ENCODE data around the gene TBC1D3.
"Not testable (repeated sequence)": the region's sequence is repeated elsewhere in the genome, so short reads cannot be mapped to it uniquely, and the experiment has no call there.

The TBC1D3 gene

DNA sequence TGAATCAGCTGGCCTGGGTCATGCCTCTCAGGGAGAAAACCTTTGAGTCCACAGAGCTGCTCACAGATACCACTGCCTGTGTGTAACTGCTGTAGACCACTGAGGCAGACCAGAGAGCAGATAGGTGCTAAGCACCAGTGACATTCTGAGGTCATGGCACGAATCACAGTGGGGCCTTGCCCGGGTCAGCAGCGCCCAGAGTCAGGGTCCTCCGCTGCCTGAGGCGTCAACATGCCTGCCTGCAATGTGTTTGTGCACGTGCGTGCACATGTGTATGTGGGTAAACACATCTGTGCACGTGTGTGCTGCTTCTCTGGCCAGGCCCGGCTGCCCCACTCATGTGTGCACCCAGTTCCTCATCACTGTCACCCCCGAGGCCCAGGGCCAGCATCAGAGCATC, at the start of gene TBC1D3:
Gene TBC1D3, minus strand, starts transcription at position 101 of the 400 bp plus-strand sequence. CDS start 1,526 bp downstream, outside the sequence.
- DNase-seq (ENCODE audit: low read depth, low spot score); H3K27ac ChIP-seq: not testable (repeated sequence)

DNA sequence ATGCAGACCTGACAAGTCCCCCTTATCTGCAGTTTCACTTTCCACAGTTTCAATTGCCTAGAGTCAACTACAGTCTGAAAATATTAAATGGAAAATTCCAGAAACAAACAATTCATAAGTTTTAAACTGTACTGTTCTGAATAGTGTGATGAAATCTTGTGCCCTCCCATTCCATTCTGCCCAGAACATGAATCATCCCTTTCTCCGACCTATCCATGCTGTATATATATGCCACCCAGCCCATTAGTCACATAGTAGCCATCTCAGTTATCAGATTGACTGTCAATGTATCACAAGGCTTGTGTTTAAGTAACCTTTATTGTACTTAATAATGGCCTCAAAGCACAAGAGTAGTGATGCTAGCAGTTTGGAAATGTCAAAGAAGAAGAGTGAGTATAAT, 40.4 kb upstream of the TBC1D3 start:
- not testable (repeated sequence) for H3K27ac ChIP-seq; DNase-seq (ENCODE audit: low read depth, low spot score)

GRCh38 chr17:38225844-38226495, 33.6 kb upstream of the TBC1D3 start:
- H3K27ac ChIP-seq; DNase-seq (ENCODE audit: low read depth, low spot score): not testable (repeated sequence)

DNA sequence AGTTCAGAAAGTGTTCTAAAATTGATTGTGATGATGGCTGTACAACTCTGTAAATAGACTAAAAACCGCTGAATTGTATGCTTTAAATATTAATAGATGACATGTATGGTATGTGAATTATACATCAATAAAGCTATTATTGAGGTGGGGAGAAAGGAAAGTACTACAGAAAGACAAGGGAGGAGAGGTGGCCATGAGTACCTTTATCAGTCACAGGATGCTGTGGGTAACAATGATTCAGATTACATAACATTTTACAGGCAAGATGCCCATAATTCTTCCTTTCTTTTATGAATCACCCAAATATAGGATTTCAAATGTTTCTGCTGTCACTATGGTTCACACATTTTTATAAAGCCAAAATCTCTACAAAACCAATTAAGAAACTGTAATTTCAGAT, 28.5 kb upstream of the TBC1D3 start:
- not testable (repeated sequence) for DNase-seq (ENCODE audit: low read depth, low spot score); H3K27ac ChIP-seq

- DNase-seq (ENCODE audit: low read depth, low spot score); H3K27ac ChIP-seq: not testable (repeated sequence)
These were observed 7.9 kb upstream of the TBC1D3 start for GRCh38 chr17:38200271-38200670.

DNA sequence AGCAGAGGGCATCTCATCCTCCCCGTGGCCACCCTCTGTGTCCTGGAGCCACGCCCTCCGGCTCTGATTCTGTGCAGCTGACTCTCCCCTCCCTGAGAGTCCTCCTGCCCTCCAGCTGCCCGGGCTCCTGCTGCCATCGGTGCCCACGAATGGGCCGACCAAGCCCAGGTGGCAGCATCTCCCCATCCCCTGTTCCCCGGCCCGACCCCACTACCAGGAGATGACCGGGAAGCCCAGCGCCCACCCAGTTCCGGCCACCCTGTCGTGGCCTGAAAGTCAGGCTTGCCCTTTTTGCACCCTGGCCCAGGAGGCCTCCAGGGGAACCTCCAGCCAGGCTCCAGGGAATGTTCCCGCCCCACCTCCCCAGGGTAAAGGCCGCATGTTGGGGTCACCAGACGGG, 57.5 kb downstream of the TBC1D3 start:
- H3K27ac ChIP-seq; DNase-seq (ENCODE audit: low read depth, low spot score): not testable (repeated sequence)
